ENCODE results near the gene UCK2. TPM values are rescaled to one million over a fixed set of nuclear protein-coding genes. Genes with fewer than 3 reads are reported as not detected.

UCK2 gene
- total and polyA plus RNA-seq, 9 of the 15 experiments (the other 6 are each of a cell fraction or from before 2014, with no cell fraction given): 71.6 to 145 (median 95.8) TPM

GRCh38 chr1:165828669-165829329 lies 1.4 kb downstream of the UCK2 start (continued):
- TF ChIP-seq ZNF280B (CRISPR knock-in tag; IDR thresholded peaks at IDR 0.05) (no peak), LCOR (CRISPR knock-in tag; IDR thresholded peaks at IDR 0.05) (peak; percentile 86; the same call in 1 of the 2 replicates), CGGBP1 (CRISPR knock-in tag; IDR thresholded peaks at IDR 0.05) (no peak), ZNF592 (IDR thresholded peaks at IDR 0.05) (peak; percentile 86), TFAM (CRISPR knock-in tag; conservative IDR thresholded peaks at IDR 0.05) (no peak), CREBBP (IDR thresholded peaks at IDR 0.05; ENCODE audit: low read depth, low read length) (no peak), SIRT6 (IDR thresholded peaks at IDR 0.05; ENCODE audit: low read depth, low read length) (no peak), ZNF766 (CRISPR knock-in tag; conservative IDR thresholded peaks at IDR 0.05) (peak; percentile 57; the same call in 1 of the 2 replicates), ZFP1 (CRISPR knock-in tag; IDR thresholded peaks at IDR 0.05) (no peak), ZNF586 (CRISPR knock-in tag; conservative IDR thresholded peaks at IDR 0.05) (no peak), ZNF507 (tag; conservative IDR thresholded peaks at IDR 0.05) (no peak), ZNF764 (CRISPR knock-in tag; IDR thresholded peaks at IDR 0.05; ENCODE audit: low read depth) (no peak), TBP (optimal IDR thresholded peaks at IDR 0.05; ENCODE audit: low read depth, low read length) (peak; percentile 86), ZSCAN29 (IDR thresholded peaks at IDR 0.05) (no peak), ZFP91 (CRISPR knock-in tag; IDR thresholded peaks at IDR 0.05) (no peak), IRF9 (tag; IDR thresholded peaks at IDR 0.05) (no peak; the same call in 1 of the 2 replicates), SMARCA4 (IDR thresholded peaks at IDR 0.05) (no peak), RBM25 (IDR thresholded peaks at IDR 0.05; ENCODE audit: low read depth, low read length, severe bottlenecking) (no peak), KHSRP (IDR thresholded peaks at IDR 0.05) (no peak), CTBP1 (IDR thresholded peaks at IDR 0.05; ENCODE audit: borderline replicate concordance) (0 out of 2 replicates have a peak, but pooled peaks have one; percentile 17)

Measured in K562 (cell line).